GM18498 (cell line): ENCODE data around the gene CLEC11A.

ENCODE experiments used
- ATAC-seq: cut with Tn5 transposase; IDR thresholded peaks from one replicate; pipeline ENCODE4 v1.9.1; 2021; ENCODE audit warnings: mild to moderate bottlenecking, moderate library complexity; ENCODE audit not compliant: unreplicated experiment

CLEC11A gene

GRCh38 chr19:50703915-50704796 is 19.0 kb upstream of the CLEC11A start:
- no peak for ATAC-seq

- ATAC-seq: no peak
Measured at GRCh38 chr19:50705422-50706019, 17.6 kb upstream of the CLEC11A start.

GRCh38 chr19:50706387-50706786 is 16.8 kb upstream of the CLEC11A start:
- ATAC-seq: no peak

- no peak for ATAC-seq
Measured at GRCh38 chr19:50708179-50708879, 14.8 kb upstream of the CLEC11A start.

GRCh38 chr19:50710094-50710493 is 13.1 kb upstream of the CLEC11A start:
- ATAC-seq: no peak

- ATAC-seq: no peak
Measured at GRCh38 chr19:50710612-50711011, 12.6 kb upstream of the CLEC11A start.

GRCh38 chr19:50711196-50711595 is 12.0 kb upstream of the CLEC11A start:
- ATAC-seq: no peak

- ATAC-seq: no peak
Measured at GRCh38 chr19:50711805-50712204, 11.4 kb upstream of the CLEC11A start.

GRCh38 chr19:50712833-50713232 is 10.3 kb upstream of the CLEC11A start:
- no peak for ATAC-seq

GRCh38 chr19:50713556-50714236 is 9.5 kb upstream of the CLEC11A start:
- ATAC-seq: no peak

GRCh38 chr19:50716178-50717025 is 6.8 kb upstream of the CLEC11A start:
- no peak for ATAC-seq

- ATAC-seq: no peak
Measured at GRCh38 chr19:50717026-50717723, 6.0 kb upstream of the CLEC11A start.

GRCh38 chr19:50717891-50718254 is 5.3 kb upstream of the CLEC11A start:
- no peak for ATAC-seq

GRCh38 chr19:50718255-50719118 is 4.7 kb upstream of the CLEC11A start:
- no peak for ATAC-seq

- ATAC-seq: no peak
Measured at GRCh38 chr19:50719119-50719435, 4.1 kb upstream of the CLEC11A start.

GRCh38 chr19:50719566-50719965 is 3.6 kb upstream of the CLEC11A start, which contains the start of gene SHANK1:
Gene SHANK1 (minus strand): TSS chr19:50719802. CDS start chr19:50716919, 2,883 bp downstream.
- no peak for ATAC-seq

- ATAC-seq: no peak
Measured at GRCh38 chr19:50720181-50720920, 2.8 kb upstream of the CLEC11A start.

- ATAC-seq: no peak
Measured at GRCh38 chr19:50720921-50721381, 2.2 kb upstream of the CLEC11A start.
